Left lobe of liver (tissue), 2 donors: ENCODE measurements around the gene GNG2. TPM values are rescaled to one million over a fixed set of nuclear protein-coding genes. Genes with fewer than 3 reads are reported as not detected.

Source experiments
- ATAC-seq: fragments of 200-7000 bp; cut with Tn5 transposase; one replicate; pipeline ENCODE4 v1.9.1; 2020; ENCODE audit warnings: mild to moderate bottlenecking, moderate library complexity
- DNase-seq: peaks from one replicate; pipeline ENCODE4 v3.0.0-alpha.2; 2020; ENCODE audit warnings: low spot score
- total RNA-seq: library from RNA; stranded (reverse); gene quantifications from one replicate; pipeline ENCODE4 v1.2.1, GENCODE V29; 2021
- donor health status: DM: no; HTN: no; CAD: no; lungs with moderate emphysema.
- donor health status: DM: no; HTN: yes; CAD: no.

The GNG2 gene
- 4.3 TPM for total RNA-seq

DNA sequence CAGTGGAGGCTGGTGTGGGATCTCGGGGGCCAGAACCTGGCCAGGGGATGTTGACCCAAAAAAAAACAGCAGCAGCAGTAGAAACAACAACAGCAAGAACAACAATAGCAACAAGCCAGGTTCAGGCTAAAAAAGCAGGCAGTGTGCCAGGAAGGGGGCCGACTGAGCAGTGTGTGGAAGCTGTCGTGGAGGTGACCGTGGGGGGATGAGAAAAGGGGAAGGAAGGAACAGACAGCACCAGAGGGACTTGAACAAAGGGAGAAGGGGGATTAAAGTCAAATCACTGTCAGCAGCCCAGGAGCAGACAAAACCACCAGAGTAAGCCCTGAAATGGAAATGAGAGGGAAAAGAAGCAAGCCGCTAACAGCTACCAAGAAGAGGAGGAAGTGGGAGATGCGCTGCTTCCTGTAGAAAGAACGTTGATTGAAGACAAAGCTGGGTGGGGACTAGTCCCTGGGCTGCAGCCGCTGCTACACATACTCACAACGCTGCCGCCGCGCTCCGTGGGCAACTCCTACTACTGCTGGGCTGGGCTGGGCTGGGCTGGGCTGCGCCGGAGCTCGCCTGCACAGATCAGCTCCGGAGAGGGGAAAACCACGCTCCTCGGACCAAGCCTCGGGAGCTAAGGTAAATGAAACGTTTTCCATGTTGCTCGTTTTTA lies at the start of gene GNG2:
TSS of gene GNG2 (plus strand) at position 449 of the 661 bp plus-strand sequence. CDS start 90,067 bp downstream, outside the sequence.
- ATAC-seq, result peak; percentile 91
- DNase-seq, result peak; percentile 62

DNA sequence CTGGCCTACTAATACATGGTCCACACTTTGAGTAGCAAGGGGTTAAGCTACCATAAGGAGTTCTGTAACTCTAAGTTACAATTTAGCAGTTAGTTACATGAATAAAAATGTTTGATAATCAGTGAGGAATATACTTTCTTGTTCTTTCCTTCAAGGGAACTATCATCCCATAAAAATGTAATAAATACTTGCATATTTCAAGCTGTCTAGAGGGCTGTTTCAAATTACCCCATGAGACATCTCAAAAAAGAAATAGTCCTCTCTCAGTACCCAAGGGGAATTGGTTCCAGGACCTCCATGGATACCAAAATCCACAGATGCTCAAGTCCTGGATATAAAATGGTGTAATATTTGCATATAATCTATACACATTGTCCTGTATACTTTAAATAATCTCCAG lies 48.7 kb upstream of the GNG2 start:
- DNase-seq (no peak), ATAC-seq (no peak)

DNA sequence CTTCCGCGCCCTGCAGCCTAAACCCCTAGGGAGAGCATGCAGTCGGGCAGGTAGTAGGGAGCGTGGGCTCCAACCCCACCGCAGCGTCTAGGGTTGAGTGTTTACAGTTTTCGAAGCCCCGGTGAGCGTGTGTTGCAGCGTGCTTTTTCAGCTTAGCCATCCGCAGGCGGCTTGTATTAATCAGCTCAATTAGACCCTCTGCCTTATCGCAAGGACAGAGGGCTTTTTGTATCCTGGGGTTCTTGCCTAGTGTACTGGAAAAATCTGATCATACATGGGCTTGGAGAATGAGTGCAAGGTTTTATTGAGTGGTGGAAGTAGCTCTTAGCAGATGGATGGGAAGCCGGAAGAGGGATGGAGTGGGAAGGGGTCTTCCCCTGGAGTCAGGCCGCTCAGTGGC lies 44.4 kb upstream of the GNG2 start:
- DNase-seq, result no peak
- ATAC-seq, result no peak

DNA sequence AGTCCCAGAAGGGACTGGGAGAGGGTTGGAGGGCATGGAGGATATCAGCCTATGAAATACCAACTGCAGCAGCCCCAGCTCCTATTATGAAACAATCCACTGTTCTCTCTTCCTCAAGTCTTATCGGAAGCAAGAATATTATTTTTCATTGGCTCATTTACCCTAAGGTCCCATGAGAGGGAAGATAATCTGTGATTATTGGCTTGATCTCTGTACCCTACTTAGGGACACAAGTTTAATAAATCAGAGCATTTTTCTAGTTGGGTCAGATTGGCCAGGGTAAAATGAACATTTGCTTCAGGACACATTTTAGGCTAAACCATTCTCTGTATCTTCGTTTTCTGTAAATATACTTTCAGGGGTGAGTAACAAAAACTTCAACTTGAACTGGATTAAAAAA lies 43.1 kb upstream of the GNG2 start:
- DNase-seq (no peak), ATAC-seq (no peak)

DNA sequence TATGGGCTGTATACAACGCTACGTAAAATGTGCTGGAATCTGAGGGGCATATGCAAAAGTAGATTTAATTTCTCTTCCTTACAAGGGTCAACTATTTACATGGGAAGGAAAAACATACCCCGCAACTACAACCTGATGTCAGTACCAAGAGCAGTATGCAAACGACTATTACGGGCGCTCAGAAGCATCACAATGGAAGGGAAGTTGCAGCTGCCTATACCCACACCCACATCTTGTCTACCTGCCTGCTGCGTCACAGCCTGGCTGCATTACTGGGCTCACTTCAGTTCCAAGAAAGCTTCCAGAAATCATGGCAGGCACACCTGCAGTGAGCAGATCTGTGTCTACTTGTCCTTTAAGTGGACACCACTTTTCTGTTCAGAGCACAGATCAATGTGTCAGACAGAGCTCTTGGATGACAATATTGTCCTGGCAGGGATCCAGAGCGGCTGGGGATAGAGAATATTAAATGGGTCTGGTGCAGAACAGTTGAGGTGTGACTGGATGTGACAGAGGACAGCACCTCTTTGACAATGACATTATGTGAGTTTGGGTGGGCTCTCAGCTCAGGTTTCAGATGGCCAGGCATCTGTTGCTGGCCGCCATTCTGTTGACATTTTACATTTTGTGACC lies 41.5 kb upstream of the GNG2 start:
- ATAC-seq, result no peak
- no peak for DNase-seq

DNA sequence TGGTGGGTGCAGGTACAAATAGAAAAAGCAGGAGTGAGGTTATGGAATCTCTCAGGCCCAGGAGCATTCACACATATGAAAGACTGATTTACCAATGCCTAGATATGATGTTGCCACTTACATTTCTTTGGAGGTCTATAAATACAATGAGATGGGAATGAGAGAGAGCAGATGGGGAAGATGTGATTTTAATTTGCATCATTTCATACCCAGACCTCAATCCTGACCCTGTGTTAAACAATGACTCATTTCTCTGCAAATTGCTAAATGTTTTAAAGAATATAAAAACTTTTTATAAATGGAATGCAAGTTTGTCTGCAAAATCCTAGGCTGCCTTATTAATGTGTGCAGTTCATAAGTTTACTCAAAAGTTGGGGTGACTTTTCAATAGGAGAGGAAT lies 38.6 kb upstream of the GNG2 start:
- ATAC-seq (no peak), DNase-seq (no peak)

DNA sequence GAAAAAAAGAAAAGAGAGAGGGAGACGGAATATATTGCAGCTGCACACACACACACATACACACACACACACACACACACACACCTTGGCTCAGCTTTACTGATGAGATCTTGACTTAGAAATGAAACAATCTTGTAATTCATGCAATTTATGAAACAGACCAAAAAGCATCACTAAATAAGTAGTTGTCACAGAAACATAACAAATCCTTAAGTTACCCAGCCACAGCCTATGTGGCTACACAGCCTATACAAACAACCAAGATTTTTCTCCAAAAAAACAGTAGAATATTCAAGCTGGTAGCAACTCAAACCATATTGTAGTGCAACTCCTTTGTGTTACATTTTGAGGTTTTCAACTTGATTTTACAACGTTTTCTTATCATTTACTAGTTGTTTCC lies 37.9 kb upstream of the GNG2 start:
- DNase-seq, result no peak
- ATAC-seq, result no peak

DNA sequence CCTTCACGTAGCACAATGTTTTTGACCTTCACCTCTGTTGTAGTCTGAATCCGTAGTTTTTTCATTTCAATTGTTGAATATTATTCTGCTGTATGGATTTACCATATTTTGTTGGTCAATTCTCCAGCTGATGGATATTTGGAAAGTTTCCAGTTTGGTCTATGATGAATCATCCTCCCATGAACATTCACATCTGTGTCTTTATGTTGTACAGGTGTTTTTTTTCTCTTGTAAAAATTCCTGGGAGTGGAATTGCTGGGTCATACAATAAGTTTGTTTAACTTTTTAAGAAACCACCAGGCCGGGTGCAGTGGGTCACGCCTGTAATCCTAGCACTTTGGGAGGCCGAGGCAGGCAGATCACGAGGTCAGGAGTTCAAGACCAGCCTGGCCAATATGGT lies 36.7 kb upstream of the GNG2 start:
- DNase-seq (no peak), ATAC-seq (no peak)

DNA sequence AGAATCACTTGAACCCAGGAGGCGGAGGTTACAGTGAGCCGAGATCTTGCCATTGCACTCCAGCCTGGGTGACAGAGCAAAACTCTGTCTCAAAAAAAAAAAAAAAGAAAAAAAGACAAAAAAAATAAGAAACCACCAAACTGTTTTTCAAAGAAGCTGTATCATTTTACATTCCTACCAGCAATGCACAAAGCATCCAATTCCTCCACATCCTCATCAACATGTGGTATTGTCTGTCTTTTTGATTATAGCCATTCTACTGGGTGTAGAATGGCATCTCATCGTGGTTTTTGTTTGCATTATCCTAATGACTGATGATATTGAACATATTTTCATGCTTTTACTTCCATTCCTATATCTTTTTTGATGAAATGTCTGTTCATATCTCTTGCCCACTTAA lies 36.2 kb upstream of the GNG2 start:
- no peak for ATAC-seq
- no peak for DNase-seq

DNA sequence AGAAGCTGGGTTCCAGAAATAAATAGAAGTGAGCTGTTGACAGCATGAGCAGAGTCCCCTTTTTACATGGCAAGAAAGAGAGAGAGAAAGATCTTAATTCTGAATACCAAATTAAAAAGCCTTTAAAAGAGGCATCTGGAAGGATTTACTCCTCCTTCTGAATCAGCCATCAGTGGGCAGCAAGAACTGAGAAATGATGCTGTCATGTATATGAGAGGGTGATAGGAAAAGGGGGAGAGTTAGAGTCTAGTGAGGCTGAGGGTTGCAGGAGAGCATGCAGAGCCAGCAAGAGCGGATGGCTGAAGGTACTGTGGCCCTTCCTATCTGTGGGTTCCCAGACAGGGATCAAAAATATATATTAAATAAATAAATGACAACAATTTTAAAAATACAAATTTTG lies 34.5 kb upstream of the GNG2 start:
- DNase-seq (no peak), ATAC-seq (no peak)

DNA sequence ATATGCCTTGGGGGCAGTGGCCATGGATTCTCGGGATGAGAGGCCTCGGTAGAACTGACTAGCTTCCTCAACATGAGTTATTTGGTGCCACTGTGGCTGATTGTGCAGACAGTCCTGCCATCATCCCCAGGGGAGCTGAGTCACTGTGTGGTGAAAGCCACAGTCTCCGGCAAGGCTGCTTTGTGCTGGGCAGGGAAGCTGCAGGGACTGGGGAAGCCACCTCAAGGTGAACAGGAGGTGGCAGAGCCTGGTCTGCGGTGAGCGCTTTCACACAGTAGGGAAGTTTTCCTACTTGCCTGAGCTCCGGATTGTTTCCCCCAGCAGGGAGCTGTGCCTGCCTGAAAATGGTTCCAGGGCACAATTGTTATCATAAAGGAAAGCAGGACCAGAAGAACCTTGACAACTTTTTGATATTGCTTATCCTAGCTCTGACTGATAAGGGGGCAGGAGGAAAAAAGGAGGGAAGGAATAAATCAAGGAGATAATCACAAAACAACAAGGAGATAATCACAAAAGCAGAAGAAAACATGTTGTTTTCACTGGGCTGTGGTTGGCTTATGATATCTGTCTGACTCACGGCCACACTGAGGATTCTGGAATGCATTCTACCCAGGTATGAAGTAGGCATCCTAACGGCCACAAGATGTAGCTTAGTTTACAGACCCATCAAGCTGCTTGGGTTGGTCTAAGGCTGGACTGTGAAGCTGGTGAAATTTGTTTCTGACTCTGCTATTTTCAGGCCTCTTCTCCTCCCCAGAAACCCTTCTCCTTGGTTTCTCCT lies 32.2 kb upstream of the GNG2 start:
- no peak for DNase-seq
- ATAC-seq, result no peak

DNA sequence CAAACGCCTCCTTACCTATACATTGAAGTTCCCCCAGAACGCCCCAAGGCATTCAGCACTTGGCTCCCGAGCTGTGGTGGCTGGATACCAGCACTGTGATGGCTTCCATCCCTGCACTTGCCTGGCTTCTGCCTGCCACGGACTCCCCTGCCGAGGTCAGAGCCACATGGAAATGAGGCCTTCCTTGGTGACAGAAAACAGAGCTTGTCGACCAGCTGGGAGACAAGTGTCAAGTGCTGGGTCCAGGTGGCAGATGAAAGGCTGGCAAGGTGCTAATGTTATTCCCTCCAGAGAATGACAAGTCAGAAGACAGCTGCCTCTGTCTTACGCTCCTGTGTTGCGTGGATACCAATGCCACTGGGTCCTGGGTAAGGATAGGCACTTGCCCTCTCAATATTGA lies 26.2 kb upstream of the GNG2 start:
- ATAC-seq (no peak), DNase-seq (no peak)

DNA sequence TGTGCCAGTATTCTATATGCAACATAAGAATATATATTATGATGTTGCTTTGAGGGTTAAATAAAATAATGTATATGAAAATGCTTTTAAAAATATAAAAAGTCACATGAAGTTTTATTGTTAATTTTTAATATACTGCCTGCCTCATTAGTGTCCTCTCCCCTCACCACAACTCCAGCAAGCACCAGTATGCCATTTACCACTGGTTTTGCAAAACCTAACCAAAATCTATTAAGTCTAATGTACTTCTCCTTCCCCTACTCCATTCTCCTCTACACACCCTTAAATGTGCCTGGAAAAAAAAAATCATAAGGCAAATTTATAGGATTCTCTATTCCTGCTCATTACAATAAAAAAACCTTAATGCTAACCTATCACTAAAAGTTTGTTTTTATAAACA lies 24.0 kb upstream of the GNG2 start:
- no peak for ATAC-seq
- DNase-seq, result no peak

DNA sequence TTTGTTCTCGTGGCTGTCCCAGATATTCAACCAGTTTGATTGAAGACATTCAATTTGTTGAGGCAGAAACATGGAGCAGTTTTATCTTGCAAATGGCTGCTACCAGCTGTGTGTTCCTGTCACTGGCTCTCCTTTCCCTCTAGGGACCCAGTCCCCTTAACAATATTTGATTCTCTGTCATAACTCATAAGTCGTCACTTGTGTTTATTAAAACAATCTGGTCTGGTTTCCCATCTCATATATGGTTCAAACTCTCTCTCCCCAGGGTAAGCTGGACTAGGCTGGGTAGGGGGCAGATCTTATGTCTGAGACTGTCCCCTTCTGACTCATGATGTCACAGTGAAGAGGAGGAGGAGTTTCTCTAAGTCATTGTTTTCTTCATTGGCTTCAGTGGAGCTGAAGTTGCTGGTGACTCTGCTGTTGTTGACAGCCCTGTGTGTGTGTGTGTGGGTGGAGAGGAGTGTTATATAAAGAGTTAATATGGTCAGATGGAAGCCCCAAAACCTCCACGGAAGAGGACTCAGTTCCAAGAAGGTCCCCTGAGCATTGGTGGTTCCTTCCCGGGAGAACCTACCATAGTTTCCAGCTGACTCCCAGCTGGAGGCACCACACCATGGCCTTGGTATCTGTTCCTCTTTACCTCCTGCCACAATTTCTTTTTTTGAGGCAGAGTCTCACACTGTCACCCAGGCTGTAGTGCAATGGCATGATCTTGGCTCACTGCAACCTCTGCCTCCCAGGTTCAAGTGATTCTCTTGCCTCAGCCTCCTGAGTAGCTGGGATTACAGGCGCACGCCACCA lies 16.1 kb upstream of the GNG2 start:
- DNase-seq (no peak), ATAC-seq (no peak)

DNA sequence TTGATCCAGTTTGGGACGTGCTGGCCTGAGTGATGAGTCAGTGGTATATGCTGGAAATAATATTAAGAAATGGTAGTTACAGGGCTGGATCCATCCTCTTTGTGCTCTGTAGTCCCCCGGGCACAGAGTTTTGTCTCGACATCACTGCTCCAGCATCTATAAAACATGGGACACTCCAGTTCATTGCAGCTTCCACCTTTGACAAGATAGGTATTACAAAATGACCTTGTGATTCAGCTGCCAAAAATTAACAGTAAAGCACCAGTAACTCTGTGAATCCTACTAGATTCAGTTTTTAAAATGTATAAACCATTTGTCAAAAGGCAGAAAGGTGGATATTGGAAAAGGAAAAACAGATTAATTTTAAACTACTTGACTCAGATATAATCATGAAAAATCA lies 14.6 kb upstream of the GNG2 start:
- DNase-seq (no peak), ATAC-seq (no peak)

DNA sequence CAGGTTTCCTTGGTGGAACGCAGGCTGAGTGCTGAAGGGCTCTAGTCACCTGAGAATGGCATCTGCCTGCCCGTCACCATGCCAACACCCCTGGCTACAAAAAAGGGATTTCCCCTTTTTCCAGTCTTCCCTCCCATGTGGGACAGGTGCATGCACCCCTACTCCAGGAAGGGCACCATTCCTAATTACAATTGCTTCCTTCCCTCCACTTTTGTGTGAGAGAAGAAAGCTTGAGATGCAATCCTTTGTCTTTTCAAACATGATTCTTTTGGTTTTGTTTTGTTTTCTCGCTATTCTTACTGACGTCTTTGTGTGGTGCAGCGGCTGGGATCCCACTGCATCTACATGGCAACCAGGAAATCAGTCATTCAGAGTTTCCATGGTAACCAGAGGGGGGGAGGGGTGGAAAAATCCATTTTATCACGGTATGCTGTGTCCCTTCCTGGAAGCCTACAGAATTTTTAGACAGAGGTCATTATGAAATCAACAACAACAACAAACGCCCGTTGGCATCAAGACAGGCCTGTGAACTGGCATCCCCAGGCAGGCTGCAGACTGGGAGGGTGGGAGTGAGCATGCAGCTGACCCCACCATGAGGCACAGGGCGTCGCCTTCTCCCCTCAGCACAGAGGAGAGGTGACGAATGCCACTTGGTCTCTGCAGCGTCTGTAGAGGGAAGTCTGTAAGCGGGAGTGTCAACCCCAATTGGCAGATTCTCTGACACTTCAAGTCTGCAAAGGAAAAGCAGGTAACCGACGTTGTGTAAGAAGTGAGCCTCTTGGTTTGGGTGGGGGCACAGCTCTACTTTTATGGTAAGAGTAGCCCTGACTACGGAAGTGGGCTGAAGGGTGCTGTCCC lies 13.6 kb upstream of the GNG2 start:
- peak; percentile 50 for DNase-seq
- ATAC-seq, result peak; percentile 61

DNA sequence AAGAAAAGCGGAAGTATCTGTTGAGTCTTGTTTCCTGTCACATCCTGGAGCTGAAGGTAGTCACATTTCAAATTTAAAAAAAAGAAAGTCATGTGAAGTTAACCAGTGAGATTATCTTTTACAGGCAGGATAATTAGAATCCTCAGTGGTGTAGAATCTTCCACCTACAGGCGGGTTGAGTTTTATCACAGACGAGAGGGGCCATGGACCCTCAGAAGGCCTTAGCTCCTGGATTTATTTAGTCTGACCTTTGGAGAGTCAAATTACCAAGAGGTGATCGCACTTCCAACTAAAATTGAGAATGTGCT lies 13.0 kb upstream of the GNG2 start:
- ATAC-seq, result no peak

DNA sequence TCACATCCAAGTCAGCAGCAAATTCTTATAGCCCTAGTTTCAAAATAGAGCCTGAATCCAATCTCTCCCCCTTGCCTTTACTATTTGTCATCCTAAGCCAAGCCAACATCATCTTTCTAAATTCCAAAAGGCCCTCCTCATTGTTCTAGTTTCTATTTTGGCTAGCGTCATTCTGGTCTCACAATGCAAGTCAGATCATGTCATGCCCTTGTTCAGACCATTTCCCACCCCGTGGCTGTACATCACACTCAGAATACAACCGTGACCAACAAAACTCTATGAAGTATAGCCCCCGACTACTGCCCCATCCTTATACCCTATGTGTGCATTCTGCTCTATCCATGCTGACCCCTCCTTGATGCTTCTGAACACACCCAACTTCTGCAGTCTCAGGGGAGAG lies 12.3 kb upstream of the GNG2 start:
- no peak for ATAC-seq
- no peak for DNase-seq

More for the DNA sequence above, 13.0 kb upstream of the GNG2 start:
- DNase-seq, result no peak

DNA sequence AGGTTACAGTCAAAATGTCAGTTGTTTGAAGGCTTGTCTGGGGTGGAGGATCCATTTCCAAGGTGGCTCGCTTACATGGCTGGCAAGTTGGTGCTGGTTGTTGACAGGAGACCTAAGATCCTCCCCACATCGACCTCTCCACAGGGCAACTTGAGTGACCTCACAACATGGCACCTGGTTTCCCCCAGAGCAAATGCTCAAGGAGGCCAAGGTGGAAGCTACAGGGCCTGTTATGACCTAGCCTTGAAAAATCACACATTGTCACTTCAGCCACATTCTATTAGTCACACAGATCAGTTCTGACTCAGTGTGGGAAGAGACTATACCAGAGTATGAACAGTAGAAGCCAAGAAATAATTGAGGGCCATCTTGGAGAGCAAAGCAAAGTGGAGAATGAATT lies 11.3 kb upstream of the GNG2 start:
- DNase-seq (no peak), ATAC-seq (no peak)

DNA sequence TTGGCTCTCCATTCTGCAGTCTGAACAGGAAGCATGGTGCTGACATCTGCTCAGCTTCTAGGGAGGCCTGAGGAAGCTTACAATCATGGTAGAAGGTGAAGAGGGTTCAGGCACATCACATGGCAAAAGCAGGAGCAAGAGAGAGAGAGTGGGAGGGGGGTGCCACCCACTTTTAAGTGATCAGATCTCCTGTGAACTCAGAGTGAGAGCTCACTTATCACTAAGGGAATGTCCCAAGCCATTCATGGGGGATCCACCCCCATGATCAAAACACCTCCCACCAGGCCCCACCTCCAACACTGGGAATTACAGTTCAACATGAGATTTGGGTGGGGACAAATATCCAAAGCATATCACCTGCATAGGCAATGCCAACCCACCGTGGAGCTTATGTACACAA lies 9.8 kb upstream of the GNG2 start:
- DNase-seq (no peak), ATAC-seq (no peak)

DNA sequence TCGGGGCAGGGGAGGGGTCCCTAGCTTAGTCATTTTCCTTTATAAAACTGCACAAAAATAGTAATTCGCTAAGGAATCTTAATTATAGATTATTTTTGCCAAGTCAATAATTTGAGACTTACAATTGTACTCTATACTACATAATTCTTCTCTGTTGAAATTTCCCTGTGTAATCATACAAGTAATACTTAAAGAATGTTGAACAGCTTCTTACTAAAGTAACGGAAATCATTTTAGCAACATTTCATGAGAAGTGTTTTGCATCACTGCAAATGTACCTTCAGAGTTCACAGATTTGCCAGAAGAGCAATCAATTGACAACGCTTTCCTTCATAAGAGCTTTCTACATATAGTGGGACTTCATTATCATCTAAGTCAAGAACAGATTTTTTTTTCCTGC lies 7.9 kb upstream of the GNG2 start:
- DNase-seq, result no peak
- no peak for ATAC-seq
